Measurements from ENCODE around the gene CYP27B1. TPM values are rescaled to one million over a fixed set of nuclear protein-coding genes. Genes with fewer than 3 reads are reported as not detected.

CYP27B1 gene
- total and polyA plus RNA-seq, 9 of the 15 experiments (the other 6 are each of a cell fraction or from before 2014, with no cell fraction given), result 0.18 to 4.2 (median 1.8) TPM

GRCh38 chr12:57782608-57783465 is 16.0 kb upstream of the CYP27B1 start, which contains the start of gene TSFM (continued):
- TF ChIP-seq HOMEZ (CRISPR knock-in tag; IDR thresholded peaks at IDR 0.05) (no peak), CEBPZ (IDR thresholded peaks at IDR 0.05; ENCODE audit: borderline replicate concordance, low read depth, low read length) (no peak), HDAC3 (IDR thresholded peaks at IDR 0.05; ENCODE audit: borderline replicate concordance, partially characterized antibody) (no peak), ZNF41 (CRISPR knock-in tag; conservative IDR thresholded peaks at IDR 0.05) (no peak), U2AF1 (optimal IDR thresholded peaks at IDR 0.05; ENCODE audit: low read depth, low read length) (no peak), NR0B1 (IDR thresholded peaks at IDR 0.05; ENCODE audit: partially characterized antibody) (no peak), CUX1 (CRISPR knock-in tag; IDR thresholded peaks at IDR 0.05) (no peak), GABPA (tag; conservative IDR thresholded peaks at IDR 0.05; ENCODE audit: low read depth) (peak; percentile 75), ATF3 (IDR thresholded peaks at IDR 0.05) (peak; percentile 91), ATF3 (CRISPR knock-in tag; conservative IDR thresholded peaks at IDR 0.05) (peak; percentile 82; the same call in 1 of the 2 replicates), NR2C1 (IDR thresholded peaks at IDR 0.05) (peak; percentile 52; the same call in 1 of the 2 replicates), NR2C1 (tag; IDR thresholded peaks at IDR 0.05) (peak; percentile 66), CREM (IDR thresholded peaks at IDR 0.05; ENCODE audit: low read depth) (peak; percentile 98), RFX7 (CRISPR knock-in tag; IDR thresholded peaks at IDR 0.05) (no peak)
